ENCODE data around the gene TMEM86A.
"Not testable (repeated sequence)": the region's sequence is repeated elsewhere in the genome, so short reads cannot be mapped to it uniquely, and the experiment has no call there.

The TMEM86A gene, protein sequence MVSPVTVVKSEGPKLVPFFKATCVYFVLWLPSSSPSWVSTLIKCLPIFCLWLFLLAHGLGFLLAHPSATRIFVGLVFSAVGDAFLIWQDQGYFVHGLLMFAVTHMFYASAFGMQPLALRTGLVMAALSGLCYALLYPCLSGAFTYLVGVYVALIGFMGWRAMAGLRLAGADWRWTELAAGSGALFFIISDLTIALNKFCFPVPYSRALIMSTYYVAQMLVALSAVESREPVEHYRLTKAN

DNA sequence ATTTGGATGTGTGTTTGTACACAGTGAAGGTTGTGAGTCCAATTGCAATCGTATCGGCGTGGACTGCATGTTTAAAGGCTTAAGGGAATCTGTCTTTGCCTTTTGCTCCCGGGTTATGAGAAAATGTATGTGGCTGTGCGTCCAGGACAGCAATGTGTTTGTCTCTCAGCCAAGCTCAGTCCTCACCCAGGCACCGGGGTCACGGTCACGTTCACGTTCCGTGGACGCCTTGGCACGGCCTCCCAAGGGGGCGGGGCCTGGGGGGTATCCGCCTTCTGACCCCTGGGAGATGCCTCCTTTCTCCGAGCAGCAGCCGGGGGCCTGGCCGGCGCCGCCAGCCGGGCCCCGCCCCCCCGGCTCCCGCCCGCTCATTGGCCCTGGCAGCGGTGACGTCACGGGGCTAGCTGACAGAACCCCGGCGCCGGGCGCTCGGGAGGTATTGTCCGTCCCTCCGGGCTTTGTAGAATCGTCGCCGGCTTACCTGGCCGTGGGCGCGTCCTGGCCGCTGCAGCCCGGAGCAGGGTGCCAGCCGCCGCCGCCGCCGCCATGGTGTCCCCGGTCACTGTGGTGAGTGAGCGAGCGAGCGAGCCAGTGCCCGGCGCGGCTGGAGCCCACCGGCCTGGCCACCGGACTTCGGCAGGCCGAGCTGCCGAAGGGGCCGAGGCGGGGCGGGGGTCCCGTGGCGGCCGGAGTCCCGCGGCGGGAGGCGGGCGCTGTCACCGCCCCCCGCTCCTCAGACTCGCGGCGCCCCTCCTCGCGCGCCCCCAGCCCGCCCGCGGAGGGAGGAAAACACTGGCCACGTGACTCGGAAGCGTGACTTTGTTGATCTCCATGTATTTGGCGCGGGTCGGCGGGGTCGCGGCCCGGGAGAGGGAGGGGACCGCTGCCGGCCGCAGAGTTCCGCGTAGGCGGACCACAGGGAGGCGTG, at the start of gene TMEM86A:
Gene TMEM86A, plus strand, starts transcription at position 439 of the 928 bp plus-strand sequence. Its CDS starts 108 bp downstream, at position 547.
- TF ChIP-seq Cebpa-rat (IDR thresholded peaks at IDR 0.05) = no peak
- peak within 1 kb of the TSS; percentile 62 to 93 (median 84) for H3K9ac ChIP-seq
- H3K4me3 ChIP-seq = peak within 1 kb of the TSS; percentile 70 to 95 (median 93)
- peak within 1 kb of the TSS; percentile 43 to 90 (median 76) for H3K27ac ChIP-seq
- no peaks in the 10 kb centered on the region for H3K9me3 ChIP-seq (replicated peaks in 1 of 11)
- no peaks in the 10 kb centered on the region for H3K27me3 ChIP-seq
- H3K4me1 ChIP-seq = peaks cover 19 to 53% (median 40%) of the 10 kb centered on the region in 10 experiments
- H4K20me1 ChIP-seq = peaks cover 0 to 30% (median 0%) of the 10 kb centered on the region in 11 experiments; a peak in 5 of 22 replicates
- H3K36me3 ChIP-seq = peaks cover 0 to 30% (median 0%) of the 10 kb centered on the region in 11 experiments; a peak in 9 of 22 replicates
- H3K4me2 ChIP-seq = peak within 1 kb of the TSS; percentile 79 to 100 (median 96)

DNA sequence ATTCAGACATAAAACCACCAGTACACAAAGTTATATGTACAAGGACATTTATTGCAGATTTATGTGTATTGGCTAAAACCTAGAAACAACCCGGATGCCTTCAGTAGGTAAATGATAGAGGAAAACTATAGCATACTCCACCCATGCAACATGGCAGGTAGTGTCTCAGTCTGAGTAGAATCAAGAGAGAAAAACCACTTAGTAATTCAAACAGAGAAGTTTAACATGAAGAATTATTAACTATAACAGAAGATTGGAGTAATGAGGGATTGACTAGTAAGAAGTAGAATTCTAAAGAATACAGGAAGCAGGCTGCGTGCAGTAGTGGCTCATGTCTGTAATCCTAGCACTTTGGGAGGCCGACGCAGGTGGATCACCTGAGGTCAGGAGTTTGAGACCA, 48.2 kb upstream of the TMEM86A start:
- Histone ChIP-seq H3K36me3 (no peaks in the 10 kb centered on the region), H3K4me1 (peaks cover 30 to 47% (median 34%) of the 10 kb centered on the region in 10 experiments), H3K4me2 (peak overlapping the region; percentile 79 to 93 (median 84)), H3K9ac (peak overlapping the region in 7 of 11 experiments; percentile 53 to 83 (median 72); a peak in 12 of 22 replicates), H3K27ac (peak overlapping the region in 9 of 11 experiments; percentile 57 to 80 (median 71); a peak in 14 of 22 replicates), H3K4me3 (peak overlapping the region; percentile 46 to 68 (median 57); a peak in 18 of 20 replicates), H4K20me1 (no peaks in the 10 kb centered on the region), H3K9me3 (replicated peaks in 1 of 11) (peaks cover 0 to 10% (median 7%) of the 10 kb centered on the region in 11 experiments; a peak in 6 of 22 replicates), H3K27me3 (no peaks in the 10 kb centered on the region)
- no peak for TF ChIP-seq Cebpa-rat (IDR thresholded peaks at IDR 0.05)

DNA sequence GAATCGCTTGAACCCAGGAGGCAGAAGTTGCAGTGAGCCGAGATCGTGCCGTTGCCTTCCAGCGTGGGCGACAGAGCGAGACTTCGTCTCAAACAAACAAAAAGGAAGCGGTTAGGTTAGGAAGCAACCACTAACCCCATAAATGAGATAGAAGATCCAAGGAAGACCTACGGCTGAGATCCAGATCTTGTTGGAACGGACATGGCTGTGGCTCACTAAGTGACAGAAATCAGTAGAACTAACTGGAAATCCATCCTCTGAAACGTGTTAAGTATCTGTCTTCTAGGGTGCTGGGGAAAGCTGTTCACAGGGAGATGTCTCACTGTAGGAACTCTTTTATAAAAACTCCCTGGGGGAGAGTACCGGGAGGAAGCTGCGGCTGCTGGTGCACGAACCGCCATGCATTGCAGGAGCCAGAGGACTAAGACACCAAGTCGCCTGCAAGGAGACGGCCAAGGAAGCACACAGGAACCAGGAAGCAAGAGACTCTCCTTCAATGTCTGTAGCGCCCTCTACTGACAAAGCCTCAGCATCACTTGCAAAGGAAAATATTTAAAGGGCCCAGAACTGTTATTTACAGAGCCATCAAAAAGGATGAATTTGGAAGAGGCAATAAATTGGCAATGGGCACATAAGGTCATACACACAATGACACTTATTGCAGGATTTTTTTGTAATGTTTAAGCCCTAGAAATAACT, 47.6 kb upstream of the TMEM86A start:
- no peak for TF ChIP-seq Cebpa-rat (IDR thresholded peaks at IDR 0.05)
- Histone ChIP-seq H3K9ac (peak overlapping the region; percentile 42 to 83 (median 68)), H3K4me2 (peak overlapping the region; percentile 79 to 93 (median 84)), H3K9me3 (replicated peaks in 1 of 11) (peaks cover 0 to 10% (median 7%) of the 10 kb centered on the region in 11 experiments; a peak in 6 of 22 replicates), H3K27me3 (no peaks in the 10 kb centered on the region), H3K4me3 (peak overlapping the region; percentile 46 to 68 (median 57)), H3K27ac (peak overlapping the region; percentile 31 to 80 (median 70); a peak in 19 of 22 replicates), H3K4me1 (peaks cover 30 to 47% (median 34%) of the 10 kb centered on the region in 10 experiments), H3K36me3 (no peaks in the 10 kb centered on the region), H4K20me1 (no peaks in the 10 kb centered on the region)

DNA sequence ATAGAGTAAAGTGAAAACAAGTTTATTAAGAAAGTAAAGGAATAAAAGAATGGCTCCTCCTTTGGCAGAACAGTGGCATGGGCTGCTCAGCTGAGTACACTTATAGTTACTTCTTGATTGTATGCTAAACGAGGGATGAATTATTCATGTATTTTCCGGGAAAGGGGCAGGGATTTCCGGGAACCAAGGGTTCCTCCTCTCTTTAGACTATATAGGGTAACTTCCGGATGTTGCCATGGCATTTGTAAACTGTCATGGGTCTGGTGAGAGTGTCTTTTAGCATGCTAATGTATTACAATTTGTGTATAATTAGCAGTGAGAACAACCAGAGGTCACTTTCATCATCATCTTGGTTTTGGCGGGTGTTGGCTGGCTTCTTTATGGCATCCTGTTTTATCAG, 40.9 kb upstream of the TMEM86A start:
- no peak for TF ChIP-seq Cebpa-rat (IDR thresholded peaks at IDR 0.05)
- no peaks in the 10 kb centered on the region for H3K36me3 ChIP-seq

DNA sequence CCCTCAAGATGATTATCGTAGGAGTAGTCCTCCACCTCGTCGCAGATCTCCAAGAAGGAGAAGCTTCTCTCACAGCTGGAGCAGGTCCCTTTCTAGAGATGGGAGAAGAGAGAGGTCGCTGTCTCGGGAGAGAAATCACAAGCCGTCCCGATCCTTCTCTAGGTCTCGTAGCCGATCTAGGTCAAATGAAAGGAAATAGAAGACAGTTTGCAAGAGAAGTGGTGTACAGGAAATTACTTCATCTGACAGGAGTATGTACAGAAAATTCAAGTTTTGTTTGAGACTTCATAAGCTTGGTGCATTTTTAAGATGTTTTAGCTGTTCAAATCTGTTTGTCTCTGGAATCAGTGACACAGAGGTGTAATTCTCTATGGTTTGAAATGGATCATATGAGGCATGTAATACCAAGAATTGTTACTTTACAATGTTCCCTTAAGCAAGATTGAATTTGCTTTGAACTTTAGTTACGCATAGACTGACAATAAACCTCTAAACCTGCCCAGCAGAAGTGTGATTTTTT, 33.2 kb upstream of the TMEM86A start:
- H3K4me2 ChIP-seq = 0 out of 22 replicates have a peak overlapping the region, but pooled peaks of 1 of the 11 experiments have one; percentile 1
- not testable (repeated sequence) for H3K9ac ChIP-seq, H3K27ac ChIP-seq

More for the DNA sequence above, 40.9 kb upstream of the TMEM86A start:
- Histone ChIP-seq H3K4me1 (peaks cover 0 to 6% (median 3%) of the 10 kb centered on the region in 10 experiments; a peak in 12 of 20 replicates), H3K9me3 (replicated peaks in 1 of 11) (peaks cover 0 to 7% (median 0%) of the 10 kb centered on the region in 11 experiments; a peak in 1 of 22 replicates), H4K20me1 (no peaks in the 10 kb centered on the region), H3K4me3 (no peak overlapping the region), H3K9ac (no peak overlapping the region), H3K4me2 (no peak overlapping the region), H3K27ac (no peak overlapping the region), H3K27me3 (no peaks in the 10 kb centered on the region)

DNA sequence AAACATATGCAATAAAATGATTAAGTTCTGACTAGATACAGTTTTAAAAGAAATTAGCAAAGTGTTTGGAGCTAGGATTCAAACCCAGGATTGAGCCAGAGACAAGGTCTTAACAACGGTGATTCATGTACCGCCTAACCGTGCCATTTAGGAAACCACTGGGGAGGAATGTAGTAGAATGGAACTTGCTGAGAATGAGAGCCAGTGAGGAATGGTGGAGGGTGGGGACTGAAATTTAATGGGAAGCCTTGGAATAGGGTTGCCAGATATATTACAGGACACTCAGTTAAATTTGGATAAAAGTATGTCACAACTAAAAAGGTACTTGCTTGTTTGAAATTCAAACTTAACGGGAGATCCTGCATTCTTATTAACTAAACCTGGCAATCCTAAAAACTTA, 30.4 kb upstream of the TMEM86A start:
- no peaks in the 10 kb centered on the region for H3K27me3 ChIP-seq
- H3K9ac ChIP-seq = no peak overlapping the region
- no peaks in the 10 kb centered on the region for H3K36me3 ChIP-seq
- H3K27ac ChIP-seq = no peak overlapping the region
- H3K4me1 ChIP-seq = peaks cover 0 to 59% (median 18%) of the 10 kb centered on the region in 10 experiments; a peak in 15 of 20 replicates
- no peak for TF ChIP-seq Cebpa-rat (IDR thresholded peaks at IDR 0.05)
- no peak overlapping the region for H3K4me3 ChIP-seq
- H3K9me3 ChIP-seq (replicated peaks in 1 of 11) = peaks cover 0 to 7% (median 0%) of the 10 kb centered on the region in 11 experiments; a peak in 1 of 22 replicates
- H4K20me1 ChIP-seq = no peaks in the 10 kb centered on the region
- peak overlapping the region in 4 of 11 experiments; percentile 62 to 86 (median 83); a peak in 6 of 22 replicates for H3K4me2 ChIP-seq

More for the DNA sequence above, 33.2 kb upstream of the TMEM86A start:
- not testable (repeated sequence) for H3K27me3 ChIP-seq; H3K9me3 ChIP-seq (replicated peaks in 1 of 11); H3K36me3 ChIP-seq; H3K4me3 ChIP-seq; H4K20me1 ChIP-seq
- peaks cover 0 to 47% (median 13%) of the 10 kb centered on the region in 10 experiments; a peak in 10 of 20 replicates for H3K4me1 ChIP-seq

DNA sequence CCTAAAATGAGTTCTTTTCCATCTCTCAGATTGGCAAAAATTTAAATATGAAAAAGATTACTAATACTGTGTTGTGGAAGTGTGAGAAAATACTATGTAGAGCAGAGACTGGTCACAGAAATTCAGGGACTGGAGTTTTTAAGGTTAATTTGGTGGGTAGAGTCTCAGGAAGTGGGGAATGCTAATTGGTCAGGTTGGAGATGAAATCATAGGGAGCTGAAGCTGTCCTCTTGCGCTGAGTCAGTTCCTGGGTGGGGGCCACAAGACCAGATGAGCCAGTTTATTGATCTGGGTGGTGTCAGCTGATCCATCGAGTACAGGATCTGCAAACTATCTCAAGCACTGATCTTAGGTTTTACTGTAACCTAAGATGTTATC, 29.4 kb upstream of the TMEM86A start:
- H3K4me3 ChIP-seq = no peak overlapping the region
- peaks cover 0 to 8% (median 0%) of the 10 kb centered on the region in 11 experiments; a peak in 1 of 22 replicates for H3K9me3 ChIP-seq (replicated peaks in 1 of 11)
- H3K4me1 ChIP-seq = peaks cover 0 to 59% (median 18%) of the 10 kb centered on the region in 10 experiments; a peak in 15 of 20 replicates
- H3K27ac ChIP-seq = 0 out of 22 replicates have a peak overlapping the region, but pooled peaks of 1 of the 11 experiments have one; percentile 14
- H3K4me2 ChIP-seq = peak overlapping the region in 5 of 11 experiments; percentile 51 to 86 (median 80); a peak in 10 of 22 replicates
- no peak for TF ChIP-seq Cebpa-rat (IDR thresholded peaks at IDR 0.05)
- H3K9ac ChIP-seq = no peak overlapping the region; a peak in 1 of 22 replicates
- H3K36me3 ChIP-seq = no peaks in the 10 kb centered on the region
- no peaks in the 10 kb centered on the region for H4K20me1 ChIP-seq
- H3K27me3 ChIP-seq = no peaks in the 10 kb centered on the region

DNA sequence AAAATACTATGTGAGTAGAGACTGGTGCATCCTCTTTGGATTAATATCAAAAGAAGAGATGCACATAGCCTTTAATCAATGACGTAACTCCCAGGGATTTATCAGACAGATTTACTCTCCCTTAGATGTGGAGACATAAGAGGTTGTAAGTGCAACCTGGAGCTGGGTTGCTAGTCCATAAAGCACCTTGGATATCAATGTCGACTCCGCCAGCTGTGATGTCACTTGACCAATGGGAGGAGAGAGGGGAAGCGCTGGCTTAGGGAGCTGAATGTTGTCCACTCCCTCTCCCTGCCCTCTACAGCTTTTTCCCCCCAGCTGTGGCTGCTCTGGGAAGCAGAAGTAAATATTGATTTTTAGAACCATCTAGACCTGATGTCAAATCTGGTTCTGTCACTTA, 28.9 kb upstream of the TMEM86A start:
- no peaks in the 10 kb centered on the region for H3K27me3 ChIP-seq
- peaks cover 0 to 59% (median 18%) of the 10 kb centered on the region in 10 experiments; a peak in 15 of 20 replicates for H3K4me1 ChIP-seq
- peaks cover 0 to 8% (median 0%) of the 10 kb centered on the region in 11 experiments; a peak in 1 of 22 replicates for H3K9me3 ChIP-seq (replicated peaks in 1 of 11)
- H3K9ac ChIP-seq = no peak overlapping the region
- no peak for TF ChIP-seq Cebpa-rat (IDR thresholded peaks at IDR 0.05)
- peak overlapping the region in 4 of 11 experiments; percentile 62 to 86 (median 83); a peak in 9 of 22 replicates for H3K4me2 ChIP-seq
- H4K20me1 ChIP-seq = no peaks in the 10 kb centered on the region
- no peak overlapping the region for H3K4me3 ChIP-seq
- H3K36me3 ChIP-seq = no peaks in the 10 kb centered on the region
- H3K27ac ChIP-seq = no peak overlapping the region
